Neural crest cell (in vitro differentiated cells): Measurements from ENCODE around the gene OR9Q1. TPM values are rescaled to one million over a fixed set of nuclear protein-coding genes. Genes with fewer than 3 reads are reported as not detected.

Source experiments
- DNase-seq: peaks from one replicate; pipeline ENCODE4 v3.0.0; 2021; ENCODE audit warnings: low read depth, mixed read lengths, low spot score
- H3K27ac Mint-ChIP-seq: one replicate; pipeline ENCODE4 v1.8.0; 2021; ENCODE audit warnings: mild to moderate bottlenecking, mixed read lengths; ENCODE audit not compliant: unreplicated experiment
- H3K27me3 Mint-ChIP-seq: 2 replicates; pipeline ENCODE4 v1.8.0; 2021; ENCODE audit warnings: low read depth, mild to moderate bottlenecking, mixed read lengths
- H3K36me3 Mint-ChIP-seq: 2 replicates; pipeline ENCODE4 v1.8.0; 2021; ENCODE audit warnings: low read depth, mild to moderate bottlenecking, mixed read lengths
- H3K4me1 Mint-ChIP-seq: 2 replicates; pipeline ENCODE4 v1.8.0; 2021; ENCODE audit warnings: mixed read lengths
- H3K4me3 Mint-ChIP-seq: one replicate; pipeline ENCODE4 v1.8.0; 2021; ENCODE audit warnings: mild to moderate bottlenecking, mixed read lengths
- H3K9me3 Mint-ChIP-seq: 2 replicates; pipeline ENCODE4 v1.8.0; 2021; ENCODE audit warnings: mixed read lengths
- CTCF ChIP-seq: fragments of 200-600 bp; sonication (generic); conservative IDR thresholded peaks from 2 replicates; pipeline ENCODE4 v1.5.0; 2021; ENCODE audit warnings: antibody characterized with exemption, mild to moderate bottlenecking
- total RNA-seq: library from RNA; stranded (reverse); gene quantifications from 2 replicates; pipeline ENCODE4 v1.2.1, GENCODE V29; 2021

The OR9Q1 gene
- total RNA-seq, 1 donor from 2014 or later: not detected

- no peak overlapping the region for H3K27ac Mint-ChIP-seq
- H3K27me3 Mint-ChIP-seq: peaks cover 23% of the 10 kb centered on the region
- no peak for DNase-seq
- H3K4me1 Mint-ChIP-seq: no peaks in the 10 kb centered on the region
- no peaks in the 10 kb centered on the region for H3K36me3 Mint-ChIP-seq
- H3K9me3 Mint-ChIP-seq: no peaks in the 10 kb centered on the region
- H3K4me3 Mint-ChIP-seq: no peak overlapping the region
- no peak for TF ChIP-seq CTCF
Measured at GRCh38 chr11:58177409-58178054, 153.9 kb downstream of the OR9Q1 start.

- Mint-ChIP-seq H3K27me3 (peaks cover 24% of the 10 kb centered on the region), H3K9me3 (no peaks in the 10 kb centered on the region)
Measured at GRCh38 chr11:58178444-58178843, 154.8 kb downstream of the OR9Q1 start.

GRCh38 chr11:58179648-58180047, 156.0 kb downstream of the OR9Q1 start:
- no peak overlapping the region for H3K4me3 Mint-ChIP-seq
- H3K4me1 Mint-ChIP-seq: no peaks in the 10 kb centered on the region
- no peaks in the 10 kb centered on the region for H3K36me3 Mint-ChIP-seq
- no peak overlapping the region for H3K27ac Mint-ChIP-seq
- no peaks in the 10 kb centered on the region for H3K9me3 Mint-ChIP-seq
- H3K27me3 Mint-ChIP-seq: peaks cover 24% of the 10 kb centered on the region
- no peak for DNase-seq
- TF ChIP-seq CTCF: no peak

More at GRCh38 chr11:58178444-58178843, 154.8 kb downstream of the OR9Q1 start:
- DNase-seq: no peak
- H3K4me1 Mint-ChIP-seq: no peaks in the 10 kb centered on the region
- H3K36me3 Mint-ChIP-seq: no peaks in the 10 kb centered on the region
- no peak overlapping the region for H3K4me3 Mint-ChIP-seq
- no peak for TF ChIP-seq CTCF
- H3K27ac Mint-ChIP-seq: no peak overlapping the region

- Mint-ChIP-seq H3K27ac (no peak overlapping the region), H3K4me1 (no peaks in the 10 kb centered on the region), H3K36me3 (no peaks in the 10 kb centered on the region), H3K4me3 (no peak overlapping the region), H3K27me3 (peaks cover 6% of the 10 kb centered on the region), H3K9me3 (peaks cover 3% of the 10 kb centered on the region)
- DNase-seq: no peak
- no peak for TF ChIP-seq CTCF
Measured at GRCh38 chr11:58186938-58187337, 163.3 kb downstream of the OR9Q1 start.

- no peak for TF ChIP-seq CTCF
- no peak for DNase-seq
- H3K27me3 Mint-ChIP-seq: peaks cover 2% of the 10 kb centered on the region
- H3K36me3 Mint-ChIP-seq: no peaks in the 10 kb centered on the region
- H3K4me3 Mint-ChIP-seq: no peak within 1 kb of the TSS
- peaks cover 3% of the 10 kb centered on the region for H3K9me3 Mint-ChIP-seq
- H3K4me1 Mint-ChIP-seq: no peaks in the 10 kb centered on the region
- H3K27ac Mint-ChIP-seq: no peak within 1 kb of the TSS
Measured at GRCh38 chr11:58188770-58189169, 165.1 kb downstream of the OR9Q1 start, which contains the start of gene OR9Q2. Gene OR9Q2 (plus strand): TSS chr11:58189070. CDS start chr11:58190491, 1,421 bp downstream.
